GM21381 (cell line): ENCODE data around the gene OLFM1.

Experiments used
- ATAC-seq: cut with Tn5 transposase; IDR thresholded peaks from one replicate; pipeline ENCODE4 v1.9.1; 2021; ENCODE audit warnings: mild to moderate bottlenecking, moderate library complexity; ENCODE audit not compliant: unreplicated experiment

Gene OLFM1

GRCh38 chr9:135076143-135076875, 11.2 kb upstream of the OLFM1 start:
- ATAC-seq = no peak

GRCh38 chr9:135076876-135077430, 10.5 kb upstream of the OLFM1 start:
- ATAC-seq = no peak

- no peak for ATAC-seq
Measured at GRCh38 chr9:135077497-135078200, 9.8 kb upstream of the OLFM1 start.

GRCh38 chr9:135078361-135078821, 9.1 kb upstream of the OLFM1 start:
- no peak for ATAC-seq

- no peak for ATAC-seq
Measured at GRCh38 chr9:135079018-135079417, 8.4 kb upstream of the OLFM1 start.

GRCh38 chr9:135079676-135080075, 7.8 kb upstream of the OLFM1 start:
- no peak for ATAC-seq

- no peak for ATAC-seq
Measured at GRCh38 chr9:135080286-135081263, 6.9 kb upstream of the OLFM1 start.

- no peak for ATAC-seq
Measured at GRCh38 chr9:135081264-135081660, 6.2 kb upstream of the OLFM1 start.

GRCh38 chr9:135081731-135082130, 5.7 kb upstream of the OLFM1 start:
- no peak for ATAC-seq

GRCh38 chr9:135082536-135082935, 4.9 kb upstream of the OLFM1 start:
- ATAC-seq = no peak

GRCh38 chr9:135083241-135083810, 4.1 kb upstream of the OLFM1 start:
- no peak for ATAC-seq

GRCh38 chr9:135083831-135084230, 3.6 kb upstream of the OLFM1 start:
- ATAC-seq = no peak

- no peak for ATAC-seq
Measured at GRCh38 chr9:135084262-135084661, 3.2 kb upstream of the OLFM1 start.

GRCh38 chr9:135084881-135085760, 2.3 kb upstream of the OLFM1 start:
- ATAC-seq = no peak

- no peak for ATAC-seq
Measured at GRCh38 chr9:135085830-135086546, 1.5 kb upstream of the OLFM1 start.

- ATAC-seq = no peak
Measured at GRCh38 chr9:135086597-135087488, 625 bp upstream of the OLFM1 start.

GRCh38 chr9:135087899-135088347, 455 bp downstream of the OLFM1 start:
- no peak for ATAC-seq
